ENCODE results near the gene GDF7. TPM values are rescaled to one million over a fixed set of nuclear protein-coding genes. Genes with fewer than 3 reads are reported as not detected.

The GDF7 gene
- total RNA-seq, 1 donor from 2014 or later: 24.3 TPM

GRCh38 chr2:20717641-20718040, 50.7 kb downstream of the GDF7 start:
- H3K27ac Mint-ChIP-seq: no peak overlapping the region
- H3K27me3 Mint-ChIP-seq: no peaks in the 10 kb centered on the region
- H3K9me3 Mint-ChIP-seq: peaks cover 14% of the 10 kb centered on the region
- TF ChIP-seq, protein P1, sequence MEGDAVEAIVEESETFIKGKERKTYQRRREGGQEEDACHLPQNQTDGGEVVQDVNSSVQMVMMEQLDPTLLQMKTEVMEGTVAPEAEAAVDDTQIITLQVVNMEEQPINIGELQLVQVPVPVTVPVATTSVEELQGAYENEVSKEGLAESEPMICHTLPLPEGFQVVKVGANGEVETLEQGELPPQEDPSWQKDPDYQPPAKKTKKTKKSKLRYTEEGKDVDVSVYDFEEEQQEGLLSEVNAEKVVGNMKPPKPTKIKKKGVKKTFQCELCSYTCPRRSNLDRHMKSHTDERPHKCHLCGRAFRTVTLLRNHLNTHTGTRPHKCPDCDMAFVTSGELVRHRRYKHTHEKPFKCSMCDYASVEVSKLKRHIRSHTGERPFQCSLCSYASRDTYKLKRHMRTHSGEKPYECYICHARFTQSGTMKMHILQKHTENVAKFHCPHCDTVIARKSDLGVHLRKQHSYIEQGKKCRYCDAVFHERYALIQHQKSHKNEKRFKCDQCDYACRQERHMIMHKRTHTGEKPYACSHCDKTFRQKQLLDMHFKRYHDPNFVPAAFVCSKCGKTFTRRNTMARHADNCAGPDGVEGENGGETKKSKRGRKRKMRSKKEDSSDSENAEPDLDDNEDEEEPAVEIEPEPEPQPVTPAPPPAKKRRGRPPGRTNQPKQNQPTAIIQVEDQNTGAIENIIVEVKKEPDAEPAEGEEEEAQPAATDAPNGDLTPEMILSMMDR (conservative IDR thresholded peaks at IDR 0.05): no peak
- H3K4me3 Mint-ChIP-seq: no peak overlapping the region
- DNase-seq (ENCODE audit: extremely low spot score, unreplicated experiment): no peak
- peaks cover 60% of the 10 kb centered on the region for H3K36me3 Mint-ChIP-seq
- no peaks in the 10 kb centered on the region for H3K4me1 Mint-ChIP-seq (ENCODE audit: unreplicated experiment)

GRCh38 chr2:20722592-20723240, 55.8 kb downstream of the GDF7 start:
- TF ChIP-seq, protein P1 (conservative IDR thresholded peaks at IDR 0.05): no peak
- no peak for DNase-seq (ENCODE audit: extremely low spot score, unreplicated experiment)
- H3K27ac Mint-ChIP-seq: no peak overlapping the region
- H3K9me3 Mint-ChIP-seq: peaks cover 14% of the 10 kb centered on the region
- H3K4me1 Mint-ChIP-seq (ENCODE audit: unreplicated experiment): no peaks in the 10 kb centered on the region
- H3K27me3 Mint-ChIP-seq: no peaks in the 10 kb centered on the region
- H3K36me3 Mint-ChIP-seq: peaks cover 47% of the 10 kb centered on the region
- H3K4me3 Mint-ChIP-seq: no peak overlapping the region

DNA sequence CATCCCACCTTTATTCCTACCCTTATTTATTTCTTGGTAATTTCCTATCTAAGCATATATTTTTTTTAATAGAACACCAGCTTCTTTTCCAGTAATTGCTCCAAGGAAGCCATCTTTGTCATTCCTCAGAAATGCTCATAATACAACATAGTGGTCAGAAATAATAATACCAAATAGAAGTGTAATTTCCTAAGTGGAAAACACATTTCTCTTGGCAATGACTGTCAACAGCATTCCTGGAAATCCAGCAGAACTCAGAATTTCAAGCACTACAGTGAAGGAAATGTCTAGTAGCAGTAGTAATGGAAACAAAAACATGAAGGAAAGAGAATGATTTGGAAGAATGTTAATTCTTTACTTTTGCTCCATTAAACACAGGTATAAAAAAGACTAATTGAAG, 56.6 kb downstream of the GDF7 start:
- Mint-ChIP-seq H3K4me3 (no peak overlapping the region), H3K27ac (no peak overlapping the region), H3K36me3 (peaks cover 50% of the 10 kb centered on the region), H3K27me3 (no peaks in the 10 kb centered on the region), H3K4me1 (ENCODE audit: unreplicated experiment) (peaks cover 8% of the 10 kb centered on the region), H3K9me3 (peaks cover 9% of the 10 kb centered on the region)
- no peak for DNase-seq (ENCODE audit: extremely low spot score, unreplicated experiment)
- TF ChIP-seq, protein P1 (conservative IDR thresholded peaks at IDR 0.05): no peak

DNA sequence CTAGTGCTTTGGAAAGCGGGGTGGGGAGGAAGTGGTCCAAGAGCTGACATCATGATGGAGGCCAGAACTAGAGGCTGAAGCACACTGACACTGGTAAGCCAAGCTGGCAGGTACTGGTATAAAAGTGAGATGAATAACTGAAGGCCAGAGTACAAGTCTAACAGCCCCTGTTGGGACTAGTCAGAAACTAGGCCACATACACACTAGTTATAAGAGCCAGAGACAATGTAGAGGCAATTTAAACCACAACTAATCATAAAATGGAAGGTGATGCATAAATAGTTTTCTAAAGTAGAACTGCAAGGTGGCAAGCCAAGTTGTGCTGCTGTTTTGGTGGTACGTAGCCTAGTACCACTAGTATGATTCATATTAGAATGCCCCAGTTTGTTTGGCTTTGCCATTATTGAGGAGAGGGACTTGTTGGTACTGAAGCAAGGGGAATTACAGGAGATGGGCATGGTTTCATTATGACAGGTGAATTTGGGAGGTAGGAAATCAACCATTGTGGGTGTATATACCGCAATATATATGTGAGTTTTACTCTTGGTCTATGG, 57.6 kb downstream of the GDF7 start:
- no peak for DNase-seq (ENCODE audit: extremely low spot score, unreplicated experiment)
- TF ChIP-seq, protein P1 (conservative IDR thresholded peaks at IDR 0.05): no peak
- Mint-ChIP-seq H3K4me1 (ENCODE audit: unreplicated experiment) (peaks cover 13% of the 10 kb centered on the region), H3K36me3 (peaks cover 46% of the 10 kb centered on the region), H3K4me3 (no peak overlapping the region), H3K27me3 (no peaks in the 10 kb centered on the region), H3K27ac (no peak overlapping the region), H3K9me3 (peaks cover 5% of the 10 kb centered on the region)

DNA sequence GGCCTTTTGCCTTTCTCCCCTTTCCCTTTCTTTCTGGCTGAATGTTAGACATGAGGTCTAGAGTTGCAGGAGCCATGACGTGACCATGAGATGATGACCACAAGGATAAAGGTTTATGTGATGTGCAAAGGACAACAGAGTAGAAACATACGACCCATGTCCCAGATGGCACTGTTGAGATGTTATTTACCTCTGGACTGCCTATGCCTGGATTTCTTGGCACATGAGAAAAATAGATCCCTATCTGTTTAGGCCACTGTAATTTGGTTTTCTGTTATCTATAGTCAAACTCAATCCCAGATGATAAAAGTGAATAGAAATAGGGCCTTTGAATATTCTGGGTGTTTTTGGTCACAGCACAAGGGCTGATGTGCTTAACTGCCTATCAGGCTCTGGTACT, 58.8 kb downstream of the GDF7 start:
- Mint-ChIP-seq H3K9me3 (no peaks in the 10 kb centered on the region), H3K36me3 (peaks cover 39% of the 10 kb centered on the region), H3K27me3 (no peaks in the 10 kb centered on the region), H3K27ac (no peak overlapping the region), H3K4me1 (ENCODE audit: unreplicated experiment) (peaks cover 13% of the 10 kb centered on the region), H3K4me3 (no peak overlapping the region)
- DNase-seq (ENCODE audit: extremely low spot score, unreplicated experiment): no peak
- TF ChIP-seq, protein P1 (conservative IDR thresholded peaks at IDR 0.05): no peak

Measured in type B pancreatic cell (in vitro differentiated cells).